NCI-H2171 treated with DMSO at 0.1 percent for 48 hours (cell line): Measurements from ENCODE around the gene CACNA1S.

Experiments used
- DNase-seq: peaks from one replicate; lab custom pipeline; 2025; lab: John Stamatoyannopoulos, UW

CACNA1S gene

GRCh38 chr1:201013991-201014815 lies 98.0 kb downstream of the CACNA1S start:
- DNase-seq: no peak

GRCh38 chr1:201013031-201013485 lies 99.2 kb downstream of the CACNA1S start:
- no peak for DNase-seq

GRCh38 chr1:201011616-201012015 lies 100.6 kb downstream of the CACNA1S start:
- DNase-seq: peak; percentile 95

- DNase-seq: no peak
These were observed 102.1 kb downstream of the CACNA1S start for GRCh38 chr1:201009962-201010645.

GRCh38 chr1:201008666-201009360 lies 103.4 kb downstream of the CACNA1S start:
- DNase-seq: no peak

GRCh38 chr1:201007481-201007880 lies 104.7 kb downstream of the CACNA1S start:
- no peak for DNase-seq

GRCh38 chr1:201006450-201006849 lies 105.8 kb downstream of the CACNA1S start:
- DNase-seq: no peak

GRCh38 chr1:201004732-201005131 lies 107.5 kb downstream of the CACNA1S start:
- DNase-seq: no peak

GRCh38 chr1:201004154-201004553 lies 108.1 kb downstream of the CACNA1S start:
- no peak for DNase-seq

- DNase-seq: no peak
These were observed 109.7 kb downstream of the CACNA1S start for GRCh38 chr1:201002510-201002909.

- no peak for DNase-seq
These were observed 110.3 kb downstream of the CACNA1S start for GRCh38 chr1:201001962-201002361.

GRCh38 chr1:201000391-201000790 lies 111.8 kb downstream of the CACNA1S start:
- DNase-seq: no peak

- DNase-seq: no peak
These were observed 112.6 kb downstream of the CACNA1S start for GRCh38 chr1:200999667-201000066.

GRCh38 chr1:200998323-200998722 lies 113.9 kb downstream of the CACNA1S start:
- DNase-seq: no peak

- no peak for DNase-seq
These were observed 119.7 kb downstream of the CACNA1S start for GRCh38 chr1:200992382-200993048.

- no peak for DNase-seq
These were observed 121.1 kb downstream of the CACNA1S start for GRCh38 chr1:200991097-200991614.

- no peak for DNase-seq
These were observed 122.1 kb downstream of the CACNA1S start for GRCh38 chr1:200990114-200990513.
